GM12872 (cell line): ENCODE results near the gene SCN9A.

ENCODE experiments used
- CTCF ChIP-seq: IDR thresholded peaks from 3 replicates; pipeline ENCODE4 v1.5.1; 2011; ENCODE audit warnings: low read depth, mild to moderate bottlenecking, low read length, moderate library complexity; ENCODE audit not compliant: insufficient read depth

The SCN9A gene

GRCh38 chr2:166360906-166361305 is 14.8 kb downstream of the SCN9A start:
- TF ChIP-seq CTCF: no peak

- TF ChIP-seq CTCF: no peak
Measured at GRCh38 chr2:166360426-166360825, 15.3 kb downstream of the SCN9A start.

GRCh38 chr2:166357068-166357949 is 18.4 kb downstream of the SCN9A start:
- TF ChIP-seq CTCF: no peak

- no peak for TF ChIP-seq CTCF
Measured at GRCh38 chr2:166351319-166351718, 24.4 kb downstream of the SCN9A start.

GRCh38 chr2:166350525-166350924 is 25.2 kb downstream of the SCN9A start:
- no peak for TF ChIP-seq CTCF

- TF ChIP-seq CTCF: no peak
Measured at GRCh38 chr2:166344286-166345113, 31.2 kb downstream of the SCN9A start.

GRCh38 chr2:166343467-166343866 is 32.3 kb downstream of the SCN9A start:
- TF ChIP-seq CTCF: no peak
